Astrocyte (in vitro differentiated cells and primary cell): ENCODE measurements around the gene PHKA2. TPM values are rescaled to one million over a fixed set of nuclear protein-coding genes. Genes with fewer than 3 reads are reported as not detected.

Source experiments
- DNase-seq: peaks from one replicate; pipeline ENCODE4 v3.0.0-alpha.2; 2010; ENCODE audit warnings: low read depth
- FAIRE-seq: peaks from 2 replicates; lab custom pipeline; 2011; peaks lifted over from hg19 to GRCh38; lab: Jason Lieb, UNC
- H2AFZ ChIP-seq: 2 replicates; pipeline ENCODE4 v1.6.0; 2012; ENCODE audit warnings: low read depth, low read length, inconsistent platforms
- H3K27ac ChIP-seq: 2 replicates; pipeline ENCODE4 v1.5.1; 2011; ENCODE audit warnings: low read depth, low read length, inconsistent platforms
- H3K27me3 ChIP-seq: 2 replicates; pipeline ENCODE4 v1.6.0; 2011; ENCODE audit warnings: low read length, inconsistent platforms; ENCODE audit not compliant: insufficient read depth
- H3K36me3 ChIP-seq: 2 replicates; pipeline ENCODE4 v1.5.1; 2011; ENCODE audit warnings: low read length, inconsistent platforms; ENCODE audit not compliant: insufficient read depth
- H3K4me1 ChIP-seq: 2 replicates; pipeline ENCODE4 v1.5.1; 2011; ENCODE audit warnings: low read length, inconsistent platforms; ENCODE audit not compliant: insufficient read depth
- H3K4me2 ChIP-seq: 2 replicates; pipeline ENCODE4 v1.6.0; 2012; ENCODE audit warnings: low read length, inconsistent platforms
- H3K4me3 ChIP-seq: 2 replicates; pipeline ENCODE4 v1.5.1; 2011; ENCODE audit warnings: low read depth, mild to moderate bottlenecking, low read length, inconsistent platforms; ENCODE audit not compliant: insufficient read depth
- H3K79me2 ChIP-seq: 2 replicates; pipeline ENCODE4 v1.6.0; 2012; ENCODE audit warnings: mild to moderate bottlenecking, low read length, inconsistent platforms; ENCODE audit not compliant: insufficient read depth
- H3K9ac ChIP-seq: 2 replicates; pipeline ENCODE4 v1.6.0; 2012; ENCODE audit warnings: mild to moderate bottlenecking, low read length, inconsistent platforms
- H3K9me3 ChIP-seq: 2 replicates; pipeline ENCODE4 v1.5.1; 2012; ENCODE audit warnings: low read depth, mild to moderate bottlenecking, low read length, inconsistent platforms; ENCODE audit not compliant: insufficient read depth
- H4K20me1 ChIP-seq: 2 replicates; pipeline ENCODE4 v1.6.0; 2012; ENCODE audit warnings: low read length, inconsistent platforms; ENCODE audit not compliant: insufficient read depth
- H3K27ac Mint-ChIP-seq: one replicate; pipeline ENCODE4 v1.8.0; 2021; ENCODE audit warnings: mild to moderate bottlenecking, mixed read lengths; ENCODE audit not compliant: unreplicated experiment
- H3K27me3 Mint-ChIP-seq: one replicate; pipeline ENCODE4 v1.8.0; 2021; ENCODE audit warnings: low read depth, mixed read lengths; ENCODE audit not compliant: unreplicated experiment
- H3K36me3 Mint-ChIP-seq: one replicate; pipeline ENCODE4 v1.8.0; 2021; ENCODE audit warnings: low read depth, mixed read lengths; ENCODE audit not compliant: unreplicated experiment
- H3K4me1 Mint-ChIP-seq: one replicate; pipeline ENCODE4 v1.8.0; 2021; ENCODE audit warnings: low read depth, mixed read lengths; ENCODE audit not compliant: unreplicated experiment
- H3K4me3 Mint-ChIP-seq: one replicate; pipeline ENCODE4 v1.8.0; 2021; ENCODE audit warnings: mild to moderate bottlenecking, moderate library complexity, mixed read lengths; ENCODE audit not compliant: unreplicated experiment
- H3K9me3 Mint-ChIP-seq: one replicate; pipeline ENCODE4 v1.8.0; 2021; ENCODE audit warnings: mild to moderate bottlenecking, mixed read lengths; ENCODE audit not compliant: unreplicated experiment
- CTCF ChIP-seq: IDR thresholded peaks from 2 replicates; pipeline ENCODE4 v1.5.1; 2011; ENCODE audit warnings: low read depth, mild to moderate bottlenecking, inconsistent platforms, low read length, moderate library complexity; ENCODE audit not compliant: insufficient read depth
- EZH2 ChIP-seq: IDR thresholded peaks from 2 replicates; pipeline ENCODE4 v1.6.1; 2012; ENCODE audit warnings: mild to moderate bottlenecking, low read length, inconsistent platforms; ENCODE audit not compliant: insufficient read depth
- total RNA-seq: library from RNA; stranded (reverse); gene quantifications from 2 replicates; pipeline ENCODE4 v1.2.1, GENCODE V29; 2021

Gene PHKA2
- total RNA-seq, 1 donor from 2014 or later = 12.4 TPM

- Histone ChIP-seq H4K20me1 (no peaks in the 10 kb centered on the region), H3K36me3 (no peaks in the 10 kb centered on the region), H3K4me1 (no peaks in the 10 kb centered on the region), H3K27ac (no peak overlapping the region), H3K79me2 (no peaks in the 10 kb centered on the region), H3K27me3 (no peaks in the 10 kb centered on the region), H3K4me3 (no peak overlapping the region), H3K4me2 (no peak overlapping the region), H2AFZ (no peak overlapping the region), H3K9ac (no peak overlapping the region), H3K9me3 (no peaks in the 10 kb centered on the region)
- Mint-ChIP-seq H3K27me3 (no peaks in the 10 kb centered on the region), H3K4me1 (peaks cover 6% of the 10 kb centered on the region), H3K9me3 (peaks cover 2% of the 10 kb centered on the region), H3K36me3 (no peaks in the 10 kb centered on the region), H3K27ac (no peak overlapping the region), H3K4me3 (no peak overlapping the region)
- no peak for FAIRE-seq
- no peak for TF ChIP-seq EZH2
- TF ChIP-seq CTCF = no peak
- DNase-seq = no peak
Observed at GRCh38 chrX:18949944-18950301, 34.0 kb downstream of the PHKA2 start.

GRCh38 chrX:18949291-18949943 is 34.5 kb downstream of the PHKA2 start:
- Histone ChIP-seq H2AFZ (no peak overlapping the region), H3K36me3 (no peaks in the 10 kb centered on the region), H4K20me1 (no peaks in the 10 kb centered on the region), H3K27me3 (no peaks in the 10 kb centered on the region), H3K9ac (no peak overlapping the region), H3K4me3 (no peak overlapping the region), H3K27ac (no peak overlapping the region), H3K4me2 (no peak overlapping the region), H3K4me1 (no peaks in the 10 kb centered on the region), H3K79me2 (no peaks in the 10 kb centered on the region), H3K9me3 (no peaks in the 10 kb centered on the region)
- no peak for FAIRE-seq
- H3K4me3 Mint-ChIP-seq = no peak overlapping the region
- no peak for TF ChIP-seq CTCF
- no peak for TF ChIP-seq EZH2
- H3K27me3 Mint-ChIP-seq = no peaks in the 10 kb centered on the region
- peaks cover 2% of the 10 kb centered on the region for H3K9me3 Mint-ChIP-seq
- no peaks in the 10 kb centered on the region for H3K36me3 Mint-ChIP-seq
- H3K27ac Mint-ChIP-seq = no peak overlapping the region
- no peak for DNase-seq
- H3K4me1 Mint-ChIP-seq = peaks cover 6% of the 10 kb centered on the region

GRCh38 chrX:18946611-18947010 is 37.3 kb downstream of the PHKA2 start:
- no peaks in the 10 kb centered on the region for H3K4me1 ChIP-seq
- peak; percentile 77 for FAIRE-seq
- Mint-ChIP-seq H3K36me3 (peaks cover 3% of the 10 kb centered on the region), H3K27ac (peak overlapping the region; percentile 58), H3K27me3 (no peaks in the 10 kb centered on the region), H3K4me1 (peaks cover 6% of the 10 kb centered on the region), H3K9me3 (peaks cover 2% of the 10 kb centered on the region), H3K4me3 (no peak overlapping the region)
- H4K20me1 ChIP-seq = no peaks in the 10 kb centered on the region
- no peak overlapping the region for H3K27ac ChIP-seq
- H3K36me3 ChIP-seq = no peaks in the 10 kb centered on the region
- H3K9ac ChIP-seq = no peak overlapping the region
- H3K27me3 ChIP-seq = no peaks in the 10 kb centered on the region
- H3K79me2 ChIP-seq = no peaks in the 10 kb centered on the region
- H2AFZ ChIP-seq = no peak overlapping the region
- H3K9me3 ChIP-seq = no peaks in the 10 kb centered on the region
- no peak for DNase-seq
- TF ChIP-seq CTCF (no peak), EZH2 (no peak)
- H3K4me3 ChIP-seq = no peak overlapping the region
- H3K4me2 ChIP-seq = no peak overlapping the region
